H9 (cell line): Measurements from ENCODE around the gene CFAP73. TPM values are rescaled to one million over a fixed set of nuclear protein-coding genes. Genes with fewer than 3 reads are reported as not detected.

ENCODE experiments used
- DNase-seq: peaks from one replicate; pipeline ENCODE4 v3.0.0-alpha.2; 2017
- H2AFZ ChIP-seq: one replicate; pipeline ENCODE4 v1.6.1; 2013; ENCODE audit warnings: mild to moderate bottlenecking, low read length, control low read depth, moderate library complexity
- H2AK5ac ChIP-seq: 2 replicates; pipeline ENCODE4 v1.6.1; 2013; ENCODE audit warnings: low read length, control low read depth, mixed read lengths; ENCODE audit not compliant: insufficient read length
- H2BK120ac ChIP-seq: one replicate; pipeline ENCODE4 v1.6.1; 2013; ENCODE audit warnings: low read depth, mild to moderate bottlenecking, low read length, control low read depth, inconsistent platforms; ENCODE audit not compliant: poor library complexity, severe bottlenecking
- H2BK12ac ChIP-seq: 2 replicates; pipeline ENCODE4 v1.6.1; 2013; ENCODE audit warnings: low read length, control low read depth, mixed read lengths, low read depth; ENCODE audit not compliant: insufficient read length
- H2BK15ac ChIP-seq: 2 replicates; pipeline ENCODE4 v1.6.1; 2013; ENCODE audit warnings: low read depth, low read length, control low read depth
- H2BK20ac ChIP-seq: one replicate; pipeline ENCODE4 v1.6.1; 2013; ENCODE audit warnings: low read depth, mild to moderate bottlenecking, low read length, control low read depth, inconsistent platforms; ENCODE audit not compliant: poor library complexity, severe bottlenecking
- H2BK5ac ChIP-seq: 2 replicates; pipeline ENCODE4 v1.6.1; 2013; ENCODE audit warnings: low read length, control low read depth, mixed read lengths; ENCODE audit not compliant: insufficient read length
- H3K14ac ChIP-seq: 2 replicates; pipeline ENCODE4 v1.6.1; 2013; ENCODE audit warnings: low read length, control low read depth; ENCODE audit not compliant: insufficient read depth
- H3K18ac ChIP-seq: 2 replicates; pipeline ENCODE4 v1.6.1; 2013; ENCODE audit warnings: low read depth, mild to moderate bottlenecking, mixed read lengths, low read length, control low read depth; ENCODE audit not compliant: insufficient read length
- H3K23ac ChIP-seq: 2 replicates; pipeline ENCODE4 v1.6.1; 2013; ENCODE audit warnings: low read length, control low read depth, mixed read lengths, low read depth; ENCODE audit not compliant: insufficient read length
- H3K23me2 ChIP-seq: 2 replicates; pipeline ENCODE4 v1.6.1; 2013; ENCODE audit warnings: low read depth, mild to moderate bottlenecking, mixed read lengths, low read length, control low read depth; ENCODE audit not compliant: insufficient read length, poor library complexity, severe bottlenecking
- H3K27ac ChIP-seq: 2 replicates; pipeline ENCODE4 v1.5.1; 2013; ENCODE audit warnings: low read length, control low read depth, mixed read lengths, low read depth; ENCODE audit not compliant: insufficient read length
- H3K27me3 ChIP-seq: 2 replicates; pipeline ENCODE4 v1.6.1; 2013; ENCODE audit warnings: low read length, control low read depth, inconsistent platforms; ENCODE audit not compliant: insufficient read depth
- H3K4ac ChIP-seq: 2 replicates; pipeline ENCODE4 v1.6.1; 2013; ENCODE audit warnings: low read depth, mild to moderate bottlenecking, control low read depth, inconsistent platforms, low read length, moderate library complexity
- H3K4me1 ChIP-seq: 2 replicates; pipeline ENCODE4 v1.6.1; 2013; ENCODE audit warnings: low read length, control low read depth, inconsistent platforms; ENCODE audit not compliant: insufficient read depth
- H3K4me2 ChIP-seq: 2 replicates; pipeline ENCODE4 v1.6.1; 2013; ENCODE audit warnings: low read length, control low read depth, mixed read lengths; ENCODE audit not compliant: insufficient read length, insufficient read depth
- H3K56ac ChIP-seq: 2 replicates; pipeline ENCODE4 v1.6.1; 2013; ENCODE audit warnings: low read depth, mild to moderate bottlenecking, mixed read lengths, low read length, control low read depth; ENCODE audit not compliant: insufficient read length
- H3K79me1 ChIP-seq: 2 replicates; pipeline ENCODE4 v1.6.1; 2013; ENCODE audit warnings: low read depth, mild to moderate bottlenecking, moderate library complexity, low read length, control low read depth, inconsistent platforms; ENCODE audit not compliant: insufficient read depth, poor library complexity, severe bottlenecking
- H3K79me2 ChIP-seq: 2 replicates; pipeline ENCODE4 v1.6.1; 2013; ENCODE audit warnings: low read length, control low read depth, inconsistent platforms; ENCODE audit not compliant: insufficient read depth
- H3K9ac ChIP-seq: 2 replicates; pipeline ENCODE4 v1.6.1; 2013; ENCODE audit warnings: low read length, control low read depth, mixed read lengths; ENCODE audit not compliant: insufficient read length; ENCODE audit errors: extremely low read depth
- H3K9me3 ChIP-seq: one replicate; pipeline ENCODE4 v1.6.1; 2013; ENCODE audit warnings: low read depth, low read length, inconsistent platforms; ENCODE audit not compliant: control insufficient read depth
- H3T11ph ChIP-seq: one replicate; pipeline ENCODE4 v1.6.1; 2013; ENCODE audit warnings: mild to moderate bottlenecking, low read length, control low read depth, inconsistent platforms
- H4K20me1 ChIP-seq: one replicate; pipeline ENCODE4 v1.6.1; 2013; ENCODE audit not compliant: control insufficient read depth, insufficient read length, insufficient read depth
- H4K5ac ChIP-seq: 2 replicates; pipeline ENCODE4 v1.6.1; 2013; ENCODE audit warnings: low read depth, mild to moderate bottlenecking, mixed read lengths, low read length, control low read depth; ENCODE audit not compliant: insufficient read length
- H4K8ac ChIP-seq: replicated peaks from 2 replicates; pipeline ENCODE4 v1.6.1; 2013; ENCODE audit warnings: low read length, control low read depth, mixed read lengths, low read depth; ENCODE audit not compliant: insufficient read length
- H4K91ac ChIP-seq: 2 replicates; pipeline ENCODE4 v1.6.1; 2013; ENCODE audit warnings: low read depth, mild to moderate bottlenecking, moderate library complexity, mixed read lengths, low read length, control low read depth; ENCODE audit not compliant: insufficient read length
- H3K27ac Mint-ChIP-seq, 3 experiments: 2 replicates in 2 of 3; 3 replicates in 1 of 3; pipeline ENCODE4 v1.8.0; 2020 to 2021; ENCODE audit warnings: mixed read lengths in 3 of 3, mild to moderate bottlenecking in 1 of 3, moderate library complexity in 1 of 3
- H3K27me3 Mint-ChIP-seq: 2 replicates; pipeline ENCODE4 v1.8.0; 2021; ENCODE audit warnings: low read depth, mild to moderate bottlenecking, moderate library complexity, mixed read lengths
- H3K36me3 Mint-ChIP-seq, 3 experiments: 2 replicates in 2 of 3; 3 replicates in 1 of 3; pipeline ENCODE4 v1.8.0; 2020 to 2021; ENCODE audit warnings: low read depth in 3 of 3, mixed read lengths in 3 of 3; ENCODE audit not compliant: insufficient read depth in 1 of 3
- H3K4me1 Mint-ChIP-seq, 2 experiments: 2 replicates each; pipeline ENCODE4 v1.8.0; 2020; ENCODE audit warnings: mixed read lengths in 2 of 2
- H3K4me3 Mint-ChIP-seq, 2 experiments: 2 replicates in 1 of 2; 3 replicates in 1 of 2; pipeline ENCODE4 v1.8.0; 2020 to 2021; ENCODE audit warnings: mild to moderate bottlenecking in 2 of 2, mixed read lengths in 2 of 2, moderate library complexity in 1 of 2
- H3K9me3 Mint-ChIP-seq, 2 experiments: 2 replicates in 1 of 2; 3 replicates in 1 of 2; pipeline ENCODE4 v1.8.0; 2020; ENCODE audit warnings: mild to moderate bottlenecking in 2 of 2, mixed read lengths in 2 of 2, moderate library complexity in 1 of 2
- WGBS: extraction: QIAGEN DNeasy Blood & Tissue Kit; methylation state at CpG from one replicate; pipeline ENCODE4 v1.1.7; 2013; ENCODE audit warnings: missing lambda C conversion rate, low lambda C conversion rate, mixed read lengths; ENCODE audit not compliant: insufficient read length; ENCODE audit errors: extremely low coverage; 5-methylcytosine and 5-hydroxymethylcytosine counted together
- total RNA-seq: library from RNA; stranded (reverse); gene quantifications from 2 replicates; pipeline ENCODE4 v1.2.1, GENCODE V29; 2021
- TF ChIP-seq, protein P1 (sequence below): fragments of 200-600 bp; sonication (generic); conservative IDR thresholded peaks from 3 replicates; pipeline ENCODE4 v1.8.0; 2021; ENCODE audit warnings: antibody characterized with exemption, mild to moderate bottlenecking

Gene CFAP73
- total RNA-seq, 1 experiment from 2014 or later = not detected

GRCh38 chr12:113143959-113144358 is 5.6 kb upstream of the CFAP73 start:
- H2BK20ac ChIP-seq = no peak overlapping the region
- H3K23me2 ChIP-seq = no peaks in the 10 kb centered on the region
- no peaks in the 10 kb centered on the region for H4K20me1 ChIP-seq
- Mint-ChIP-seq H3K27me3 (peaks cover 2% of the 10 kb centered on the region; the same call in 1 of the 2 replicates), H3K36me3 (no peaks in the 10 kb centered on the region; a peak in 3 of 7 replicates), H3K4me1 (peaks cover 6 to 13% of the 10 kb centered on the region in 2 experiments; a peak in 3 of 4 replicates), H3K27ac (no peak overlapping the region), H3K9me3 (peaks cover 6% of the 10 kb centered on the region in 2 experiments; a peak in 4 of 5 replicates), H3K4me3 (no peak overlapping the region)
- H3K27ac ChIP-seq = no peak overlapping the region
- no peak overlapping the region for H3K14ac ChIP-seq
- H3K79me2 ChIP-seq = no peaks in the 10 kb centered on the region
- no peak overlapping the region for H3K18ac ChIP-seq
- H3K4me2 ChIP-seq = no peak overlapping the region
- H3T11ph ChIP-seq = no peak overlapping the region
- no peak overlapping the region for H4K5ac ChIP-seq
- H2BK12ac ChIP-seq = no peak overlapping the region
- WGBS = no CpG with 5 or more reads among the region's 8 CpGs
- H3K4ac ChIP-seq = no peak overlapping the region
- peaks cover 2% of the 10 kb centered on the region; the same call in 1 of the 2 replicates for H3K4me1 ChIP-seq
- H3K79me1 ChIP-seq = no peaks in the 10 kb centered on the region
- H4K8ac ChIP-seq = no peak overlapping the region
- H3K56ac ChIP-seq = no peak overlapping the region
- no peaks in the 10 kb centered on the region for H3K27me3 ChIP-seq
- H2BK5ac ChIP-seq = no peak overlapping the region
- H3K23ac ChIP-seq = no peak overlapping the region
- H2AK5ac ChIP-seq = no peak overlapping the region
- H2AFZ ChIP-seq = no peak overlapping the region
- no peak for DNase-seq
- no peak overlapping the region for H3K9ac ChIP-seq
- H3K9me3 ChIP-seq = no peaks in the 10 kb centered on the region
- H4K91ac ChIP-seq = no peak overlapping the region
- H2BK15ac ChIP-seq = no peak overlapping the region
- TF ChIP-seq, protein P1, sequence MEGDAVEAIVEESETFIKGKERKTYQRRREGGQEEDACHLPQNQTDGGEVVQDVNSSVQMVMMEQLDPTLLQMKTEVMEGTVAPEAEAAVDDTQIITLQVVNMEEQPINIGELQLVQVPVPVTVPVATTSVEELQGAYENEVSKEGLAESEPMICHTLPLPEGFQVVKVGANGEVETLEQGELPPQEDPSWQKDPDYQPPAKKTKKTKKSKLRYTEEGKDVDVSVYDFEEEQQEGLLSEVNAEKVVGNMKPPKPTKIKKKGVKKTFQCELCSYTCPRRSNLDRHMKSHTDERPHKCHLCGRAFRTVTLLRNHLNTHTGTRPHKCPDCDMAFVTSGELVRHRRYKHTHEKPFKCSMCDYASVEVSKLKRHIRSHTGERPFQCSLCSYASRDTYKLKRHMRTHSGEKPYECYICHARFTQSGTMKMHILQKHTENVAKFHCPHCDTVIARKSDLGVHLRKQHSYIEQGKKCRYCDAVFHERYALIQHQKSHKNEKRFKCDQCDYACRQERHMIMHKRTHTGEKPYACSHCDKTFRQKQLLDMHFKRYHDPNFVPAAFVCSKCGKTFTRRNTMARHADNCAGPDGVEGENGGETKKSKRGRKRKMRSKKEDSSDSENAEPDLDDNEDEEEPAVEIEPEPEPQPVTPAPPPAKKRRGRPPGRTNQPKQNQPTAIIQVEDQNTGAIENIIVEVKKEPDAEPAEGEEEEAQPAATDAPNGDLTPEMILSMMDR = no peak
- no peak overlapping the region for H2BK120ac ChIP-seq
